ENCODE measurements around the gene VPS54.

The VPS54 gene

GRCh38 chr2:63875559-63876245 is 143.5 kb downstream of the VPS54 start:
- no peak for TF ChIP-seq CTCF (conservative IDR thresholded peaks at IDR 0.05; ENCODE audit: low read depth, low read length)
- no peak for DNase-seq (ENCODE audit: low read depth)
- H3K4me3 ChIP-seq (ENCODE audit: low read length), result no peak overlapping the region

GRCh38 chr2:63875131-63875527 is 144.1 kb downstream of the VPS54 start:
- no peak for TF ChIP-seq CTCF (conservative IDR thresholded peaks at IDR 0.05; ENCODE audit: low read depth, low read length)
- no peak for DNase-seq (ENCODE audit: low read depth)
- H3K4me3 ChIP-seq (ENCODE audit: low read length), result no peak overlapping the region

- no peak for TF ChIP-seq CTCF (conservative IDR thresholded peaks at IDR 0.05; ENCODE audit: low read depth, low read length)
- H3K4me3 ChIP-seq (ENCODE audit: low read length), result no peak overlapping the region
- DNase-seq (ENCODE audit: low read depth), result no peak
Measured at GRCh38 chr2:63874204-63875130, 144.8 kb downstream of the VPS54 start.

- no peak for DNase-seq (ENCODE audit: low read depth)
- no peak overlapping the region for H3K4me3 ChIP-seq (ENCODE audit: low read length)
- TF ChIP-seq CTCF (conservative IDR thresholded peaks at IDR 0.05; ENCODE audit: low read depth, low read length), result no peak
Measured at GRCh38 chr2:63872571-63873328, 146.5 kb downstream of the VPS54 start.

- DNase-seq (ENCODE audit: low read depth), result no peak
- TF ChIP-seq CTCF (conservative IDR thresholded peaks at IDR 0.05; ENCODE audit: low read depth, low read length), result no peak
- H3K4me3 ChIP-seq (ENCODE audit: low read length), result no peak overlapping the region
Measured at GRCh38 chr2:63871864-63872263, 147.4 kb downstream of the VPS54 start.

GRCh38 chr2:63870679-63871078 is 148.5 kb downstream of the VPS54 start:
- H3K4me3 ChIP-seq (ENCODE audit: low read length), result no peak overlapping the region
- DNase-seq (ENCODE audit: low read depth), result no peak
- TF ChIP-seq CTCF (conservative IDR thresholded peaks at IDR 0.05; ENCODE audit: low read depth, low read length), result no peak
